CD4-positive, alpha-beta T cell treated with Interferon gamma for 1 hour (primary cell): Measurements from ENCODE around the gene ZDHHC5.

Source experiments
- DNase-seq: peaks from one replicate; pipeline ENCODE4 v3.0.0-alpha.2; 2020

The ZDHHC5 gene

GRCh38 chr11:57645689-57646085 is 22.2 kb upstream of the ZDHHC5 start:
- DNase-seq = no peak

DNA sequence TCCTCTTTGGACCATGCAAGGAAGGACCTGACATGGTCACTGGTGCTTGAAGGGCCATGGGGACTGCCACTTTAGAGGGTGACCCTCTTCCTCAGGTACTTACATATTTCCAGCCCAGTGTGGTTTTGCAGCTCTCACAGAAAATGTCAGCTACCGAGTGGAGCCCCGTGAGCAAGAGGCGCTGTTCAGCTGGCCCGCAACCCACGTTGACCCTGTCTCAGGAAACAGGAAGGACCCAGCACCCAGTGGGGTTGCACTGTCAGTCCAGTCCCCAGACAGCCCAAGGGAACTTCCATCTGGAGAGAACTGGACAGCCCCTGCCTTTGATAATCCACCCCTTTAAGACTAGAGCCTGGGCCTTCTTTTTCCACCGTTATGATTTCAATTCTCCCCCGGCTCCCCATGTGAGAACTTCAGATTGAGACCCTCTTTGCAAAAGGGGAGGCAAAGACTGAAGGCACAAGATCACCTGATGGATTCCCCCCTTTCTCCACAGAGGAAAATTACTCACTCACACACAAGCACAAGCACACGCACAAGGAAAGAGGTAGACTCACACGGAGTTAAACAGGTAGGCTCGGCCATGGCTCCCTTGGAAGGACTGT is 21.6 kb upstream of the ZDHHC5 start:
- peak; percentile 22 for DNase-seq

GRCh38 chr11:57646799-57647303 is 21.1 kb upstream of the ZDHHC5 start:
- DNase-seq = no peak

DNA sequence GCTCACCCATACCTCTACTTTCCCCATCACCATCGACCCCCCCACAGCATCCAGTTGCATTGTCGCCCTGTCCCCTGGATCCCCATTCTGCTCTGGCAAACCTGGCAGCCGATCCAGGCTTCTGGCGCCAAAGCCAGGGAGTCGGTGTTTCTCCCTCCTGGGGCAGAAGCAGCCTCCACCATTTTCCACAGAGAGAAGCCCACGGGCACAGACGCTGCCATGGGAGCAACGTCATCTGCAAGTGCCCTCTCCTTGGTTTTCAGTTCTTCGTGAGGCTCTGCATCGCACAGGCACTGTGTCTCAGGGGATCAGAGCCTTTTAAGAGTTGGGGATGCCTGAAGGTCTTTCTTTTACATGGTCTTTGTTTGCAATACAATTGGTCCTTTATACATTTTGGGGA is 20.5 kb upstream of the ZDHHC5 start:
- DNase-seq = no peak

DNA sequence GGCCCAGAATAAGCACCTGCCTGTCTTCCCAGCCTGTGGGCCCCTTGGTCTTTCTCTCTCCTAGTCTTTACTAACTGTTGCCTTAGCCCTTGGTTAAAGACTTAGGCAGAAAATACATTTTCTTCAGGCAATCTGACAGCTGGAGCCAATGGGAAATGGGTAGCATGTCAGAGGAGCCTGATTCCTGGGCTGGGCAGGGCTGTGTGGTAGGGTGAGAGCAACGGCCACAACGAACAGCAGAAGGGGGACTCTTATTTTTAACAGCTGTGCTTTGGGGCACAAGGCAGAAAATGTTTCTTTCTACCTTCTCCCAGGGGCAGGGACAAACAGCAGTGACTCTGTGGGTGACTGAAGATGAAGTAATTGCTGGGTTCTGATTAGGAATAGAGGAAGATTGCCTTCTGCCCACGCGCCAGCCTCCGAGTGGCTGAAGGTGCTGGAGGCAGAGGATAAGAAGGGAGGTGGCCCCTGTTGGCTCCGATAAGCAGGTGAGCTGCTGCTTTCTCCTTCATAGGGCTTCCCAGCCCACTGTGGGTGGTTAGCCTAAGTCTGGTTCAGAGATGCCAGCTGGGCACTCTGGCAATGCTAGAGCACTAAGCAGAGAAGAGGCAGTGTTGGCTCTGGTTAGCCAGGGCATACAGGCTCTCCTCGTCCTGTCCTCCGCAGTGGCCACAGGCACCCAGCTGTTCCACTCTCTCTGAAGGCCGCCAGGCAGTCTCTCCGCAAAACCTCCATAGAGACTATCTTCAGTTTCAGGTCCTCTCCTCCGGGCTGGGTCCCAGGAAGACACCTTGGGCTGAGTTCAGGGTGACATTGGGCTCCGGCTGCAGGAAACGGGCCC is 19.7 kb upstream of the ZDHHC5 start:
- no peak for DNase-seq

DNA sequence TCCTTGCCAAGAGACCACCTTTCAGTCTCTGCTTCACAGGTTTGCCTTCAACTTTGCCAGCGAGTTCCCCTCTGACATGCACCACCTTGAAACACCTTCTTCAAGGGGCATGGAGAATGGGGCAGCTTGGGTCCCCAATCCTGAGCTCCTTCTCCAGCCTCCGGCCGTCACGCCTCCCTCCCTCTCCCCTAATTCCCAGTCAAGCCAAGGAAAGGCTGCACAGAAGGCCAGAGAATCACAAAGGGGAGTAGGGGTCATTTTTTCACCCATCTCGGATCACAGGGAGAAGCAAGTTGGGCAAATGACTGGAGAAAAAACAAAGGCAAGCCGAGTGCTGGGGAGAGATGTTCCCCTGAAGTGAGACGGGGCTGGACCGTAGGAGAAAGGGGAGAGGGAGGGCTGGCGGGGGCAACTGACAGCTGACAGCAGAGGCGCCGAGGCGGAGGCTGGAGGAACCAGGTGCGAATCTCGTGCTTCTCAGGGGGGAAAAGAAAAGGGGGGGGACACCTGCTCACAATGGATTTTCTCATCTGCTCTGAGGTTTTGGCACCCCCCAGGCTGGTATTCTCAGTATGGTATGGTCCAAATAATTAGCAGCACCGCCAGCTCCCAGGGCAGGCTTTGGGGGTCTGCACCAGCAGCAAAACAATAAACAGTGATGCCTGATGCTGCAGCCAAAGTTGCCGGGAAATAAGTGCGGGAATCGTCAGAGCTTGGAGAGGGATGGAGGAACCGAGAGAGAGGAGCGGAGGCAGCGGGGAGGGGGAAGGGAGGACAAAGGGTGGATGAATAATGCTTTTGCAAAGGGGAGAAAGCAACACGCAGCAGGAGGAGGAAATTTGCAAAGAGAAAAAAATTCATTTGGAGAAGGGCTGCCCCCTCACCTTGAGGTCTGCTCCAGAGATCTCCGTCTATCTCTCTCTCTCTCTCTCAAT is 18.8 kb upstream of the ZDHHC5 start:
- peak; percentile 20 for DNase-seq

GRCh38 chr11:57649826-57650738 is 17.8 kb upstream of the ZDHHC5 start, which contains the start of gene YPEL4:
TSS of gene YPEL4 (minus strand) at chr11:57649912. CDS start at chr11:57647107, 2,805 bp downstream.
- peak; percentile 82 for DNase-seq

GRCh38 chr11:57650739-57651090 is 17.2 kb upstream of the ZDHHC5 start:
- no peak for DNase-seq

- DNase-seq = no peak
Observed at GRCh38 chr11:57651408-57651807, 16.5 kb upstream of the ZDHHC5 start.

GRCh38 chr11:57652230-57652629 is 15.7 kb upstream of the ZDHHC5 start:
- peak; percentile 33 for DNase-seq

GRCh38 chr11:57652662-57653061 is 15.3 kb upstream of the ZDHHC5 start:
- no peak for DNase-seq

- no peak for DNase-seq
Observed at GRCh38 chr11:57653163-57653562, 14.8 kb upstream of the ZDHHC5 start.

DNA sequence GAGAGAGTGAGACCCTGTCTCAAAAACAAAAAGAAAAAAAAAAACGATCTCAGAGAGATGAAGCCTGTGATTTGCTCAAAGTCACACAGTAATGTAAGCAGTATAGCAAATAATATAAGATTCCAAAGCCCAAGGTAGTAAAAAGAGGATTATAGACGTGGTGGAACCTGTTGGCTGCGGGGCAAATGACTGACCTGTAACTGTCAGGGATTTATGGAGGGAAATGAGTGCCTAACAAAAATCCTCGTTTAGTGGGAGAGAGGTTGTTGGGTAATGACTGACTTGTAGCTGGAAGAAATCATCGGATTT is 11.1 kb upstream of the ZDHHC5 start:
- no peak for DNase-seq

DNA sequence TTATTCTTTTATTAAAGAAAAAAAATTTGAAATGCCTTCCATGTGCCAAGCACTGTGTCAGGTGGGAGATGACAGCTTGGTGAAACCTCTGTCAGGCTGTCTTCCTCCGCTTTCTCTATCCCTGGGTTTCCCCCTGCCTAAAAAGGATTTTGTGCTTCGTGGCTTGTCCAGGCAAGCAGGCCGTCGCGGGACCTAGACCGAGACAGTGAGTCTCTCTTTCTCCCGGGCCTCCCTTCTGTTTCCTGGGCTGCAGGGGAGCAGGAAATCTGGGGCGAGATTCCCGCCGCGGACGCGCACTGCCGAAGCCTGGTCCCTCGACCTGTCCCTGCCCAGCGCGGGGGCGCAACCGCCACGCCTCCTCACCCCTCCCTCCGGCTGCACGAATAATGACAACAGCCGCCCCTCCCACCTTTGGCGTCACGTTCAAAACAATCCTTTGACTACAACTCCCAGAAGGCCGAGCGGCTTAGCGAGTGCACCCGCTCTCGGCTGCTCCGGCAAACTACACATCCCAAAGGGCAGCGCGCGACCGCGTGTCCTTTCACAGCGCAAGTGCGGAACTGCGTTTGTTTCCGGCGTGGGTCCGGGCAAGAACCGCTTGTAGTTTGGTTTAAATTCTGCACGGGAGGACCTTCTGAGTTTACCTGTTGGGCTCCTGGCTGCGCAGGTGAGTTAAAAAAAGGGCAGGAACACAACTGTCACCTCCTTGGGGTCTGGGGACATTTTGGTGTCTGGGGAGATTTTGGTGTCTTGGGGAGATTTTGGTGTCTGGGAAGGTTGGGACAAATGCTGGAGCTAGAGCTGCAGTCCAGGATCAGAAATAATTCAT is 10.5 kb upstream of the ZDHHC5 start, which contains the start of gene CLP1:
CLP1 (plus strand) TSS at position 569 of the 829 bp plus-strand sequence. CDS start 1,715 bp downstream, outside the sequence.
- peak; percentile 97 for DNase-seq

GRCh38 chr11:57658023-57658361 is 9.9 kb upstream of the ZDHHC5 start:
- DNase-seq = no peak

DNA sequence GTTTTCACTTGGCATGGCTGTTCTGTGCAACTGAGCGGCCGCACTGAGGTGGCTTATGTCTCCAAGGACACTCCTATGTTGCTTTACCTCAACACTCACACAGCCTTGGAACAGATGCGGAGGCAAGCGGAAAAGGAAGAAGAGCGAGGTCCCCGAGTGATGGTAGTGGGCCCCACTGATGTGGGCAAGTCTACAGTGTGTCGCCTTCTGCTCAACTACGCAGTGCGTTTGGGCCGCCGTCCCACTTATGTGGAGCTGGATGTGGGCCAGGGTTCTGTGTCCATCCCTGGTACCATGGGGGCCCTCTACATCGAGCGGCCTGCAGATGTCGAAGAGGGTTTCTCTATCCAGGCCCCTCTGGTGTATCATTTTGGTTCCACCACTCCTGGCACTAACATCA is 8.2 kb upstream of the ZDHHC5 start:
- no peak for DNase-seq

- no peak for DNase-seq
Observed at GRCh38 chr11:57662893-57663292, 5.0 kb upstream of the ZDHHC5 start.

- no peak for DNase-seq
Observed at GRCh38 chr11:57663975-57664374, 3.9 kb upstream of the ZDHHC5 start.

GRCh38 chr11:57667117-57667735 is 688 bp upstream of the ZDHHC5 start:
- peak; percentile 98 for DNase-seq

GRCh38 chr11:57668434-57668782 is 494 bp downstream of the ZDHHC5 start:
- DNase-seq = no peak

- no peak for DNase-seq
Observed at GRCh38 chr11:57674251-57674650, 6.3 kb downstream of the ZDHHC5 start.
